Thyroid gland (tissue), 4 donors: Measurements from ENCODE around the gene CDIP1. TPM values are rescaled to one million over a fixed set of nuclear protein-coding genes. Genes with fewer than 3 reads are reported as not detected.

ENCODE experiments used
- DNase-seq, 2 donors: peaks; one replicate each; pipeline ENCODE4 v3.0.0-alpha.2; 2019
- H3K27ac ChIP-seq, 3 donors: fragments of 200-600 bp; sonication (generic); 1 replicate in 2 of 3; 2 replicates in 1 of 3; pipeline ENCODE4 v1.5.1; 2016 to 2019; ENCODE audit warnings: mild to moderate bottlenecking in 1 of 3, moderate library complexity in 1 of 3
- H3K27me3 ChIP-seq: fragments of 200-600 bp; sonication (generic); one replicate; pipeline ENCODE4 v1.5.1; 2019
- H3K36me3 ChIP-seq, 2 donors: fragments of 200-600 bp; sonication (generic); one replicate each; pipeline ENCODE4 v1.5.1; 2016 to 2019
- H3K4me1 ChIP-seq, 2 donors: fragments of 200-600 bp; sonication (generic); one replicate each; pipeline ENCODE4 v1.5.1; 2017 to 2019
- H3K4me3 ChIP-seq, 3 donors: fragments of 200-600 bp; sonication (generic); replicated peaks in 1 of 3; 1 replicate in 2 of 3; 2 replicates in 1 of 3; pipeline ENCODE4 v1.5.1; 2016; ENCODE audit warnings: mild to moderate bottlenecking in 1 of 3
- H3K9me3 ChIP-seq: fragments of 200-600 bp; sonication (generic); one replicate; pipeline ENCODE4 v1.5.1; 2017
- CTCF ChIP-seq, 6 experiments: fragments of 200-600 bp in 3 of 6; fragments of 450-650 bp in 3 of 6; sonication (generic) in 3 of 6; IDR thresholded peaks; one replicate each; pipeline ENCODE4 v1.5.1; 2016 to 2019; ENCODE audit warnings: antibody characterized with exemption in 6 of 6, mild to moderate bottlenecking in 2 of 6, inconsistent platforms in 1 of 6, moderate library complexity in 1 of 6
- POLR2A ChIP-seq, 2 donors: fragments of 450-650 bp; IDR thresholded peaks; one replicate each; pipeline ENCODE4 v1.6.1; 2017; ENCODE audit warnings: antibody characterized with exemption in 2 of 2, mild to moderate bottlenecking in 2 of 2, moderate library complexity in 1 of 2
- whole genome bisulfite sequencing, 2 donors: methylation state at CpG; one replicate each; pipeline ENCODE4 v1.1.5; 2017; 5-methylcytosine and 5-hydroxymethylcytosine counted together
- intact Hi-C: fragments of 100-400 bp; cut with DNase I; formaldehyde crosslinking; loops from one replicate; pipeline ENCODE4 v1.15.1; 2023
- total RNA-seq, 4 donors: library from RNA; depleted of rRNA; stranded (reverse); fragments of >200 nt; gene quantifications; one replicate each; pipeline ENCODE4 v1.2.3, GENCODE V29; 2016

CDIP1 gene
- total RNA-seq, 4 donors from 2014 or later: 15.5 to 25.4 (median 25.2) TPM

GRCh38 chr16:4531811-4532210 lies 6.8 kb downstream of the CDIP1 start:
- no peaks in the 10 kb centered on the region for H3K36me3 ChIP-seq
- intact Hi-C loops: no loop called here
- H3K4me3 ChIP-seq: no peak overlapping the region
- no peaks in the 10 kb centered on the region for H3K9me3 ChIP-seq
- peaks cover 14 to 15% of the 10 kb centered on the region in 2 donors for H3K4me1 ChIP-seq
- TF ChIP-seq CTCF (IDR thresholded peaks at IDR 0.05) (no peak), POLR2A (IDR thresholded peaks at IDR 0.05) (no peak)
- no peak overlapping the region for H3K27ac ChIP-seq
- WGBS, 2 donors: 91 to 94% methylated on average over 8 of the region's 8 CpGs
- no peaks in the 10 kb centered on the region for H3K27me3 ChIP-seq
- DNase-seq: no peak

- Histone ChIP-seq H3K27me3 (no peaks in the 10 kb centered on the region), H3K27ac (no peak overlapping the region), H3K4me1 (peaks cover 0 to 7% of the 10 kb centered on the region in 2 donors), H3K4me3 (no peak overlapping the region), H3K9me3 (no peaks in the 10 kb centered on the region), H3K36me3 (no peaks in the 10 kb centered on the region)
- WGBS, 2 donors: 62 to 71% methylated on average over 16 of the region's 16 CpGs
- peak; percentile 19 to 30 for DNase-seq
- intact Hi-C loops: no loop called here
- no peak for TF ChIP-seq POLR2A (IDR thresholded peaks at IDR 0.05)
- TF ChIP-seq CTCF (IDR thresholded peaks at IDR 0.05): no peak
Observed at GRCh38 chr16:4529085-4530060, 9.2 kb downstream of the CDIP1 start.

- H3K9me3 ChIP-seq: no peaks in the 10 kb centered on the region
- 81 to 83% methylated on average over 11 to 13 of the region's 13 CpGs for WGBS, 2 donors
- TF ChIP-seq CTCF (IDR thresholded peaks at IDR 0.05): no peak
- no peak for TF ChIP-seq POLR2A (IDR thresholded peaks at IDR 0.05)
- no peaks in the 10 kb centered on the region for H3K27me3 ChIP-seq
- peaks cover 0 to 7% of the 10 kb centered on the region in 2 donors for H3K4me1 ChIP-seq
- intact Hi-C loops: no loop called here
- H3K4me3 ChIP-seq: no peak overlapping the region
- no peak for DNase-seq
- no peak overlapping the region for H3K27ac ChIP-seq
- no peaks in the 10 kb centered on the region for H3K36me3 ChIP-seq
Observed at GRCh38 chr16:4525634-4526277, 12.8 kb downstream of the CDIP1 start.

GRCh38 chr16:4525069-4525468 lies 13.5 kb downstream of the CDIP1 start:
- no peak for TF ChIP-seq POLR2A (IDR thresholded peaks at IDR 0.05)
- no peak for TF ChIP-seq CTCF (IDR thresholded peaks at IDR 0.05)
- WGBS, 2 donors: 31 to 44% methylated on average over 7 of the region's 7 CpGs
- DNase-seq: peak in 1 of 2 donors; percentile 24
- peaks cover 0 to 7% of the 10 kb centered on the region in 2 donors for H3K4me1 ChIP-seq
- no peak overlapping the region for H3K27ac ChIP-seq
- no peaks in the 10 kb centered on the region for H3K36me3 ChIP-seq
- no peaks in the 10 kb centered on the region for H3K9me3 ChIP-seq
- intact Hi-C loops: no loop called here
- no peaks in the 10 kb centered on the region for H3K27me3 ChIP-seq
- no peak overlapping the region for H3K4me3 ChIP-seq

DNA sequence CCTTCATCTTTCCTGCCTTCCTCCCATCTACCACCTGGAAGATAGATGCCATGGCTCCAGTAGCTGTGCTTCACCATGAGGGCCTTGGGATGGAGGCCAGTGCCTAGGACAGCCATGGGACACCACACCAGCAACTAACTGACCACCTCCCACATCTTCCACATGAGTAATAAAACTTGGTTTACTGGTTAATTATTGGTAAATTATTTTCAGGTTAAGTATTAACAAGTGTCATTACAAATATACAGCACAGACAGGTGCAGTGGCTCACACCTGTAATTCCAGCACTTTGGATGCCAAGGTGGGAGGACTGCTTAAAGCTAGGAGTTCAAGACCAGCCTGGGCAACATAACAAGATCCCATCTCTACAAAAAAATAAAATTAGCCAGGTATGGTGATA lies 14.0 kb downstream of the CDIP1 start:
- DNase-seq: no peak
- Histone ChIP-seq H3K36me3 (no peaks in the 10 kb centered on the region), H3K4me3 (no peak overlapping the region), H3K27me3 (no peaks in the 10 kb centered on the region), H3K9me3 (no peaks in the 10 kb centered on the region), H3K4me1 (peaks cover 0 to 7% of the 10 kb centered on the region in 2 donors), H3K27ac (no peak overlapping the region)
- intact Hi-C loops: no loop called here
- TF ChIP-seq CTCF (IDR thresholded peaks at IDR 0.05) (no peak), POLR2A (IDR thresholded peaks at IDR 0.05) (no peak)
